ENCODE measurements around the gene BCR. TPM values are rescaled to one million over a fixed set of nuclear protein-coding genes. Genes with fewer than 3 reads are reported as not detected.

The BCR gene
- total RNA-seq, 1 donor from 2014 or later, result 88.0 TPM

DNA sequence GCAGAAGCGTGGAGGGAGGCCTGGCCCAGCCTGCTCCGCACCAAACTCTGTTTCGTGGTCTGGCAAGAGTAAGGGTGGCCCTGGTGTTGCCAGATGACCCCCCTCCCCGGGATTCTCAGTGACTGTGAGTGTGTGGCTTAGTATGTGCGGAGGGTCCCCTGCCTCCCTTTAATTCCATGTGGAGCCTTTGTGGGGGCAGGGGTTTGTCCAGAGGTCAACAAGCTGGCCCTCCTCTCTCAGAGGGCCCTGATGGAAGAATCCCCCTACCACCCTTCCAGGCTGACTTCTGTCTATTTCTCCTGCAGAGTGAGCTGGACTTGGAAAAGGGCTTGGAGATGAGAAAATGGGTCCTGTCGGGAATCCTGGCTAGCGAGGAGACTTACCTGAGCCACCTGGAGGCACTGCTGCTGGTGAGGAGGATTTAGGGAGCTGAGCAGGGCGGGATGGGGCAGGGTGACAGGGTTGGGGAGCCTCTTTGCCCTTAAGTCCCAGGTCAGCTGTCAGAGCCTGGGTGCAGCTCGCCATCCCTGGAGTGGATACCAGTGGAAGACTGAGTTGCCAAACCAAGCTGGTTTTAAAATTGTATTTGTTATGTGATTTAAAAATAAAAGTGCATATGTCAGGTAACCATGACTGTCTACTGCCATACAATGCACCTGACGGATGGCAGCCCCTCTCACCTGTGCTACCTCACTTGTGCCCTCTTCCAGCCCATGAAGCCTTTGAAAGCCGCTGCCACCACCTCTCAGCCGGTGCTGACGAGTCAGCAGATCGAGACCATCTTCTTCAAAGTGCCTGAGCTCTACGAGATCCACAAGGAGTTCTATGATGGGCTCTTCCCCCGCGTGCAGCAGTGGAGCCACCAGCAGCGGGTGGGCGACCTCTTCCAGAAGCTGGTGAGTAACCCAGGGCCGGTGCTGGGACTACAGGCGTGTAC lies 80.6 kb downstream of the BCR start:
- no peak for DNase-seq (ENCODE audit: low spot score)

DNA sequence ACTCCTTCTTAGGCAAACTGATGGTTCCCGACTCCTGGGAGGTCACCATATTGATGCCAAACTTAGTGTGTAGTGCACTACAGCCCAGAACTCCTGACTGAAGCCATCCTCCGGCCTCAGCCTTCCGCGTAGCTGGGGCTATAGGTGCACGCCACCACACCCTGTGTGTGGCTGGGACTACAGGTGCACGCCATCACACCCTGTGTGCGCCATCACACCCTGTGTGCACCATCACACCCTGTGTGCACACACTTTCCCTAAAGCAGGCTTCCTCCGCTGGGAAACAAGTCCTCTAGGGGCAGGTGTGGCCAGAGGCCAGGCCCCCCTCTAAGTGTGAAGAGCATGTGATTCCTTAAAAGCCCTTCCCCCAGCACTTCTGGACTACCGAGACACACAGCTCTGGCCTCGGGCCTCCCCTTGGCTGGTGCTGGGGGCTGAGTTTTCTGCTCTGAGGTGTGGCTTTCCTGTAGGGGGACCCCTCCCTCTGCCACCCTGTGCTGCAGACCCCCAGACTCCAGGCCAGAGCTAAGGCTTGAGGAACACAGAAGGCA lies 81.7 kb downstream of the BCR start:
- DNase-seq (ENCODE audit: low spot score), result no peak

DNA sequence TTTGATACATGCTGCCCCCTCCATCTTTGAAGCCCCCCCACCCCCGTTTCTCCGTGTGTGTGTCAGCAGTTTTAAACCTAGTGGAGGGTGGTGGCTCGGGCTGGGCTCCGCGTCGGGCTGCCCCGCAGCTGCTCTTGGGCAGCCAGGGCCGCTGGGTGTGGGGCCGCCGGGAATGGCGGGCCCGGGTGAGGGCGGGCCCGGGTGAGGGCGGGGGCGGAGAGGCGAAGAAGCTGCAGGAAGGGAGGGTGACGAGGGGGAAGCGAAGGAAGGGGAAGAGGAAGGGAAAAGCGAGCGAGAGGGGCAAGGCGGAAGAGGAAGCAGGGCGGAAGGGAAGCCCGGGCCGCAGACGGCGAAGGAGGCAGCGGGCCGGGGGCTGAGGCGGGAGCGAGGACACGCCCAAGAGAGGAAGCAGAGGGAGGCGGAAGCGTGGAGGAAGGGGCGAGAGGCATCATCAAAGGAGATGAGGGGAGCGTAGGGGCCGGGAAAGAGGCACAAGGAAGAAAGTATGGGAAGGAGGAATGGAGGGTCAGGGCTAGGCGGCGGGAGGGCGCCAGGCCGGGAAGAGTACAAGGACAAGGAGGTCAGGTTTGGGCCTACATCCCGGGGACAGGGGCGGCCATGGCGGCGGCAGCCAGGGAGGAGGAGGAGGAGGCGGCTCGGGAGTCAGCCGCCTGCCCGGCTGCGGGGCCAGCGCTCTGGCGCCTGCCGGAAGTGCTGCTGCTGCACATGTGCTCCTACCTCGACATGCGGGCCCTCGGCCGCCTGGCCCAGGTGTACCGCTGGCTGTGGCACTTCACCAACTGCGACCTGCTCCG lies 82.4 kb downstream of the BCR start:
- DNase-seq (ENCODE audit: low spot score), result no peak

DNA sequence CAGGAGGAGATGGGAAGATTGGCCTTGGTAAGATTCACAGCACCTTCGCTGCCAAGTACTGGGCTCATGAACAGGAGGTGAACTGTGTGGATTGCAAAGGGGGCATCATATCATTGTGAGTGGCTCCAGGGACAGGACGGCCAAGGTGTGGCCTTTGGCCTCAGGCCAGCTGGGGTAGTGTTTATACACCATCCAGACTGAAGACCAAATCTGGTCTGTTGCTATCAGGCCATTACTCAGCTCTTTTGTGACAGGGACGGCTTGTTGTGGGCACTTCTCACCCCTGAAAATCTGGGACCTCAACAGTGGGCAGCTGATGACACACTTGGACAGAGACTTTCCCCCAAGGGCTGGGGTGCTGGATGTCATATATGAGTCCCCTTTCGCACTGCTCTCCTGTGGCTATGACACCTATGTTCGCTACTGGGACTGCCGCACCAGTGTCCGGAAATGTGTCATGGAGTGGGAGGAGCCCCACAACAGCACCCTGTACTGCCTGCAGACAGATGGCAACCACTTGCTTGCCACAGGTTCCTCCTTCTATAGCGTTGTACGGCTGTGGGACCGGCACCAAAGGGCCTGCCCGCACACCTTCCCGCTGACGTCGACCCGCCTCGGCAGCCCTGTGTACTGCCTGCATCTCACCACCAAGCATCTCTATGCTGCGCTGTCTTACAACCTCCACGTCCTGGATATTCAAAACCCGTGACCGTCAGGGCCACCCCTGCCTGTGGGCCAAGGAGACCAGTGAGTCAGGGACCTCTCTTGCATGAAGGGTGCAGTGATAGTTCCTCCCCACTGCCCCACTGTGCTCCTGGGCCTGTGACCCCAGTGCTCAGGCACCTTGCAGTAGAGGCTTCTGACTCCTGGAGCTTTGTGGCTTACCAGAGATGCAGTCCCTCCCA lies 83.6 kb downstream of the BCR start:
- no peak for DNase-seq (ENCODE audit: low spot score)

DNA sequence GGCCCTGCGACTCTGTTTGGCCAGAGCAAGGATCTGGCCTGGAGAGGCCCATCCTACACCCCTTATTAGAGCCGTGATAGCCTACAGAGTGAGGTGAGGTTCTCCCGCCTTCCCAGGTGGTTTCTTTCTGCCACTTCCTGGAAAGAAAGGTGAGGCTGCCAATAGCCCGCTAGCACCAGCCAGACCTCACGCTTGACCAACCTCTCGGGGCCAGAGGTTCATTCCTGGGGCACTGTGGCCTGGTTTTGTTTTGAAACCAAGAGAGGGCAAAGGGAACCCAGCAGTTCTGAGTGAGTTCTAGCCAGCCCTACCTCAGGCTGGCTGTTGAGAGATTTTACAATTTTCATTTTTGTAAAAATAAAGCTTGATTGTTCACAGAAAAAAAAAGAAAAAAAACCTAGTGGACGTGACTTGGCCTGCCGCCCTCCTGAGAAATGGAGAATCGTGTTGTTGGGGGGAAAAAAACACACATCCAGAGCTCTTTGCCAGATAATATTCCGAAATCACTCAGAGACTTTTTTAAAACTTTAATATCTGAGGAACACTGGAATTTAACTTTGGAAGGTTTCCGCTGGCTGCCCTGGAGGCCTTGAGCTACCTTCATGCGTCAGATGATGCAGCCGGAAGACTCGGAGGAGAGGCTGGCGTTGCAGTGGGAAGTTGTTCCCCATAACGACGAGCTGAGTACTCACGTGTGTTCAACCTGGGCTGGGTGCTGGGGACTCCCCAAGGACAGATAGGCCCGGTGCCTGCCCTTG lies 84.5 kb downstream of the BCR start:
- no peak for DNase-seq (ENCODE audit: low spot score)

DNA sequence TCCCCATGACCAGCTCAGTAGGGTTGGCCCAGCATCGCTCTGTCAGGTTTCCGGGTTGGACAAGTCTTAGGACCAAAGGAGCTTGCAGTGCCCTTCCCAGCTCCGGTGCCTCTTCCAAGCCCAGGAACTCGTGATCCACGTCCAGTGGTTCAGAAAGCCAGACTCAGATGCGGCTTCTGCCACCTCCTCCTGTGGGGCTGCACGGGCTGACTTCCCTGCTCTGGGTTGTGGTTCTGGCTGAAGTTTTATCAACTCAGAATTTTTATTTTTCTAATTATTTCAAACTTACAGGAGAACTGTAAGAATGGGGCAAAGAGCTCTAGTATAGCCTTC lies 85.0 kb downstream of the BCR start:
- no peak for DNase-seq (ENCODE audit: low spot score)

DNA sequence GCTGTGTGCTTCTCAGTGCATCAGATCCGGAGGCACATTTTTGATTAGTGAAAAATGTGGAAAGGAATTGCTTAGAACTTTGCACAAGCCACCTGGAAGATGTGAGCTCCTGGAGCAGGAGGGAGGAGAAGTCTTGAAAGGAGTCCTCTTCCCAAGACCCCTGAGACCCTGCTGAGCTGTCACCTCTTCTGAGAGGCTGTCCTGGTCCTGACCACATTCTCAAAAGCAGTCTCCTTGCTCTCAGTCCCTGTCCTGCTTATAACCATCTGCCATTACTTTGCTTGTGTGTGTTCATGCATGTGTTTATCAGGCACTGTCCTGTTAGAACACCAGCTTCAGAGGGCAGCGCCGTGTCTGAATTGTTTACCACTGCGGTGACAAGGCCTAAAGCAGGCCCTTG lies 86.5 kb downstream of the BCR start:
- DNase-seq (ENCODE audit: low spot score), result no peak

DNA sequence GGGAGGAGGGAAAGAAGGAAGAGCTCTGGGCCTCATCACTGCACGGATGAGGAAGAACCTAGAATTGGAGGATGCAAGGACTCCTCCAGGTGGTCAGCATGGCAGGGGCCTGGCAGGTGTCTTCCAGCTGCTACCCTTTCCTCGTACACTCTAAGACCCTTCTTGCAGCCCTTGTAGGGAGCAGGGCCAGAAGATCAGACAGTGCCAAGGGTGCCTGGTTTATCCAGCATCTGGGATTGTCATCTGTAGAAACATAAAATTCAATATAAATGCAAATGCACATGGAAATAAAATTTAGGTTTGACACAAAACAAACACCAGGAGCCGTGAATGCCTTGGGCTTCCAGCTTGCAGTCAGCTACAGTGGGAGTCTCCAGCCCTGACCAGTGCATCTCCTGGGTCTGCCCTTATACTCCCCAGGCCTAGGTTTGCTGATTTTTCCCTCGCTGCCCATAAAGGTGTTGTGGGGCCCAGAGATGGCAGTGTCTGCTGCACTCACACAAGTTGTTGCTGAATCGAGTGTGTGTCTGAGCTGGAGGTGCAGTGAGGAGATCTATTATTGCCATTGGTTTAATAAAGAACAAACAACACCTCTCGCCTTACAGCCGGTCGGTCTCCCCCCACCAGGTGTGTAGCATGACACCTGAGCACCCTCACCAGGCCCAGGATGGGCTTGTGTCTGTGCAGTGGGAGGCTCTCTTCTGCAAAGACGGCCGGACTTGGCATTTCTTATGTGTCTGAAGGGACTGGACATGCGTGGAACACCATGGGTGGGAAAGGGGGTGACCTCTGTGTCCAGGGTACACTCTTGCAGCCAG lies 87.1 kb downstream of the BCR start:
- DNase-seq (ENCODE audit: low spot score), result no peak

DNA sequence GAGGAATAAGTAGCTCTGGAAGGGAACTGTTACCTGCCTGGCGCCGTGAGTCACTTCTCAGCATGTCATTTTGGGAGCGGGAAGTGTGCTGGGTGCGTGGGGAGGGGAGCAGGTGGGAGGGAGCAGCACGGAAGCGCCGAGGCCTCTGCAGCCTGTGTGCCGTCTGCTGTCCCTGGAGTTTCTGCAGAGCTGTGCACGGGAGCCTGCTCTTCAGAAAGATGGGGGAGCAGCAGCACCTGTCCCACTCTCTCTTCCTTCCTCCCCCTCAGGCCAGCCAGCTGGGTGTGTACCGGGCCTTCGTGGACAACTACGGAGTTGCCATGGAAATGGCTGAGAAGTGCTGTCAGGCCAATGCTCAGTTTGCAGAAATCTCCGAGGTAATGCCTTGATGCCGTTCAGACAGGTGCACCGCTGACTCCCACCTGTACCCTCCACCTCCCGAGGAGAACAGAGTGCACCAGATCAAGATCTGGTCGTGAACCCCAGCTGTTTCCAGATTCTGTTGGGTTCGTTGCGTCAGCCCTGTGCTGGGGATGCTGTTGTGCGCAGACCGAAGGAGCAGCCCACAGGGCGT lies 87.9 kb downstream of the BCR start:
- no peak for DNase-seq (ENCODE audit: low spot score)

DNA sequence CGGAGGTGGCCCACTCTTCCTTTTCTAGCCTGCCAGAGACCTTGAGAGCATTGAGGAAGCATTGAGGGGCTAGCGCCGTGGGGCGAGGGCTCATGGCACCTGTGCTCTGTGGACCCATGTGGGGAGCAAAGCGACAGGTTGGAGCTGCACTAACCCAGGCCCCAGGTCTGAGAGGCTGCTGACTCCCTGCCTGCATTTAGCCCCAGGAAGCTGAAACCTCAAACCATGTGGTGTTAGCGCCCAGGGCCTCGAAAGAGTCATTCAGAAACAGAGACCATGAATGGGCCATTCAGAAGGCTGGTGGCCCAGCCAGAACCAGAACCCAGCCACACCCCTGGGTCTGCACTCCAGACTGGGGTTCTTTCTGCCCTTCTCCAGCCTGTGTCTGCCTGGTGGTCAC lies 88.6 kb downstream of the BCR start:
- no peak for DNase-seq (ENCODE audit: low spot score)

DNA sequence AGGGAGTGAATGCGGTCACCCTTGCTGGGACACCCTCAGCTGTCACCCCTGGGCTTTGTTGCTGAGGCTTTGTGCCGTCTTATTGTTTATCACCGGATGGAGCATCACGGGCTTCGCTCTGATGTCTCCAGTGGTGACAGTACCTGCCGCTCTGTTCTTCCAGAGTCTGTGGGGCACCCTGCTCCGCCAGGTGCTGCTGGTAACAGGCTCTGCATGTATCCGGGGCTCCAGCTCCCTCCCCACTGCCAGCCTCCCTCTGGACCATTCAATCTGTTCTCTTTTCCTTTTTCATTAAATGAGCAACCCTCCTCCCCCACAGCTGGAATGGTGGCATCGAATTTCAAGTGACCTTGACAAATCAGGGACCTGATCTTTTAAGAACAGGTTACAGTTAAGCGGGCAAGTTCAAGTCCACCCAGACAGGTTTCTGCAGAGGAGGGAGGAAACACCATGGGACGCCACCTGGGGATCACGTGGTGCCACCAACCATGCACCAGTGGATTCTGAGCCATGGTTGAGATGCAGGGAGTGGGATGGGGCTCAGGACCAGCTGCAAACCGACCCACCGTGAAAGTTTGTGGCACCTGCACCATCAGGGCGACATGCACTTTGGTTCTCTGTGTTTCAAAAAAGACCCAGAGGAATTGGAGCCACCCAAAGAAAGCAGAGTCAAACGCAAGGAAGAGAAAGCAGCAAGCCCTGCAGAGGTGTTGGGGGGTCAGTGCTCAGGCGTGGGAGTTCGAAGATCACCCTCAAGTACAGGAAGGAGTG lies 89.3 kb downstream of the BCR start:
- DNase-seq (ENCODE audit: low spot score), result no peak

DNA sequence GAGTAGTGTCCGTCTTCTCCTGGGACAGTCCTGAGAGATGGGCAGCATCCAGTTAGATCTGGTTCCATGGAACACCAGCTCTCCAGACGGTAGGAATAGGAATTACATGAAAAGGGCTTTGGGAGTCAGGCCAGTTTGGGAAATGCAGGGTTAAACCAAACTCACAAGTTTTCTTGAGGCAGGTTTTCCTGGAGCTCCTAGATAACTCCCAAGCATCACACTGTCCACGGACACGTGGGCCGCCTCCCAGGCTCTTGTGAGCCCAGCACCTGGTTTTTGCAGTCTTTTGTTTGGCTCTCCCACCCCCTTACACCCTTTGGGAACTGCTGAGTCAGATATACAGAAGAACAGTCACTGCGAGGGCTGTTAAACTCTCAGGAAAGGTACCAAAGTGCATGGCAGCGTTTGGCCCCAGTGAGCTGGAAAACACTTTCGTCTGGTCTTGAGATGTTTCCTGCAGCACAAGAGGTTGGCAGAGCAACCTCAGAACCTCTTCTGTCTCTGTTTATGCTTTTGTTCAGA lies 90.0 kb downstream of the BCR start:
- DNase-seq (ENCODE audit: low spot score), result no peak

DNA sequence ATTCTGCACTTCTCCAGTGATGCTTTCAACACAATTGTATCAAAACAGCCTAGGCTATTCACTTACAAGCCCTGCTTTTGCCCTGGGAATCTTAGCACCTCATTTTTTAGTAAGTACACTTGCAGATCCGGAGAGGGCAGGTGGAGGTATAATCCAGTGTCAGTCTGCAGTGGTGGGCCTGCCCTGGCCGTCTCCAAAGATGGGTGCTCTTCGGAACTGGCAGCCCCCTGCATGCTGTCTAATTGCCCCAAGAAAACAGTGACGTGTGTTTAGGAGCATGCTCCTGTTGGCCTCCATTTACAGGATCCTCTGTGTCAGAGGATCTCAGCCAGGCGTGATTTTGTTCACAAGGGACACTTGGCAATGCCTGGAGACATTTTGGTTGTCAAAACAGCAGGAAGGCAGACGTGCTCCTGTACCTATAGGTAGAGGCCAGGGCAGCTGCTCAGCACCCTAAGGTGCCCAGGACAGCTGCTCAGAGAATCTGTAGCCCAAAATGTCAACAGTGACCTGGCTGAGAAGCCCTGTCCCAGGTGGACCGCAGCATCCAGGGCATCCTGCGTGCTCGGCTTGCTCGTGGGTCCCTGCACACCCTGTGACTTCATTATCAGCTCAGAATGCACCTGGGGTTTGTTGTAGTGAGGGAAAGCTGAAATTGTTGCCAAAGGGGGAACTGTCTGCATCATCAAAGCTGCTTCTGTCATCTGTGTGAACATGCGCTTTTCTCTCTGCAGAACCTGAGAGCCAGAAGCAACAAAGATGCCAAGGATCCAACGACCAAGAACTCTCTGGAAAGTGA lies 90.7 kb downstream of the BCR start:
- no peak for DNase-seq (ENCODE audit: low spot score)

DNA sequence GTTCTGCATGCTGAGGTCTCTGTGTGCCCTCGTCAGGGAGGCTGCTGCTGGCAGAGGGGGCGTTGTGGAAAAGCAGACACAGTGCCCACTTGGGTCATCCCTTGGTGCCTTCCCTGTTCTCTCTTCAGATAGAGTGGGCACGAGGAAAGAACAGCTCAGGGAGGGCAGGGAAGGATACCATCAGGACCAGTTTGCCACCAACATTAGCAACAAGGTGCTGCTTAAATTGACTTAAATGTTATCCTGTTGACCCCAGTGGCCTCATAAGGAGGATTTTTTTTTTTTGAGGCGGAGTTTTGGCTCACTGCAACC lies 91.2 kb downstream of the BCR start:
- DNase-seq (ENCODE audit: low spot score), result no peak

DNA sequence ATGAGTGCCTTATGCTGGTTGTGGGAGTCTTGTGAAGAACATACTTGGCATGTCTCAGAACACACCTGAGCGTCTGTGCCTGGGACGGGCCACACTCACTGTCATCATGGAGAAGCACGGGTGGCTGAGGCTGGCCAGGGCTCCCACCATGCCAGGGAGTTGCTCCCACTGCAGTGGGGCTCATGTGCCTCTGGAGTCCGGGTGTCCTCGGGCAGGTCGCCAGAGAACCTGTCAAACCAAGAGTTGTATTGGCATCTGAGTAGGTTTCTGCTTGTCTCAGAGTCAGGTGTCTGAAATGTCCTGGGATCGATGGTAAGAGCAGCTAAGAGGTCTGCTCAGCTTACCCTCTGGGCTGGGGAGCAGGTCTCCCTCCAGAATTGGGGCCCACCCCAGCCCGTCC lies 92.1 kb downstream of the BCR start:
- no peak for DNase-seq (ENCODE audit: low spot score)

DNA sequence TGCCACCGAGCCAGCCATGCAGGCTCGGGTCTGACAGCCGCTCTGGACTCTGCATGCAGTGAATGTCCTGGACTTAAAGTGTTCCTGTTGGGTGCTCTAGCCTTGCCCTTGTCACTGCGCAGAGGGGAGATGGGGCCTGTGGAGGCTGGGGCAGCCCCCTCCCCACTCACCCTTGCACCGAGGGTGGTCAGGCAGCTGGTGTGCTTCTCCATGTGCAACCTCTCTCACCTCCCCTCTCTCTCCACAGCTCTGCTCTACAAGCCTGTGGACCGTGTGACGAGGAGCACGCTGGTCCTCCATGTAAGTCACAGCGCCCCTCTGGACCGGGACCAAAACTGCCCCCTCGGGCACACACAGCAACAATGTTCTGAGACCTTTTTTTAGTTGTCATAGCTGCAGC lies 92.5 kb downstream of the BCR start:
- no peak for DNase-seq (ENCODE audit: low spot score)

DNA sequence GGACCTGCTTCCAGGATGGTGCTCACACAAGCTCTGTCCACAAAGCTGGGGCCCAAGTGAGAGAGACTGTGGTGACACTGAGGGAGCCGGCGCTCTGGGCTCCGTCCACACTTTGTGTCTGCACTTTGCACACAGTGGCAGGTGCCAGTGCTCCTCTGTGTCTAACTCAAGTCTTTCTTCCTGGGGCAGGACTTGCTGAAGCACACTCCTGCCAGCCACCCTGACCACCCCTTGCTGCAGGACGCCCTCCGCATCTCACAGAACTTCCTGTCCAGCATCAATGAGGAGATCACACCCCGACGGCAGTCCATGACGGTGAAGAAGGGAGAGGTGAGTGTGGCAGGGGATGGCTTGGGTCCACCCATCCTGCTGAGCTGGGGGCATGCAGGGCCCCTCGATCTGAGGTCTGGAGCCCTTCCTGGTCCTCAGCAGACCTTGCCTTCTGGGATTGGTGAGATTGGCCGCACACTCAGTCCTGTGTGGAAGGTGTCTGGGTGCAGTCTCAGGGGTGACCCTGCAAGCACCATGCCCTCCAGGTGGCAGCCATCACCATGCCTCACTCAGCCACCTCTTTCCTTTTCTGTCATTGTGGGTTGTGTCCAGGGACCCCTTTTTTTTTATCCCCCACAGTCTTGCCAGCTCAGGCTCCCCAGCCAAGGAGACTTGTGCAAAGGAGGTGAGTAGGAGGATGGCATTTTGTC lies 93.3 kb downstream of the BCR start:
- DNase-seq (ENCODE audit: low spot score), result no peak

DNA sequence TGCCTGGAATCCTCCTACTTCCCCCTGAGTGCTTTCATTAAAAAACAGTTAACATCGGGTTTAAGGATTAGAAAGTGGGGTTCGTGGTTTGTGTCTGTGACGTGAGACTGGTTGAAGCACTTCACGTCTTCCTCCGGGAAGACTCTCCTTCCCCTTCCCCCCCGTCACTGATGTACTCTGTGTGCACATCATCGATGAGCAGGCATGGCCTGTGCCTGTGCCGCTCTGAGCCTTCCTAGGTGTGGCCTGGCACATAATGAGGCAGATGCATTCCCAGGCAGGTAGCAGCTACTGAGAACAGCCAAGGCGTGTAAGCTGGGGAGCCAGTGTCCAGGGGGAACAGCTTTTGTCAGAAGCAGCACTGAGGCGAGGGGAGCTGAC lies 93.8 kb downstream of the BCR start:
- DNase-seq (ENCODE audit: low spot score), result no peak
